Activated CD8-positive, alpha-beta memory T cell treated with anti-CD3 and anti-CD28 coated beads, Interleukin-2, amount 50 U/mL, for 24 hours (primary cell): ENCODE results near the gene GBA2.

ENCODE experiments used
- DNase-seq: peaks from one replicate; pipeline ENCODE4 v3.0.0-alpha.2; 2020; ENCODE audit errors: extremely low read depth

Gene GBA2

DNA sequence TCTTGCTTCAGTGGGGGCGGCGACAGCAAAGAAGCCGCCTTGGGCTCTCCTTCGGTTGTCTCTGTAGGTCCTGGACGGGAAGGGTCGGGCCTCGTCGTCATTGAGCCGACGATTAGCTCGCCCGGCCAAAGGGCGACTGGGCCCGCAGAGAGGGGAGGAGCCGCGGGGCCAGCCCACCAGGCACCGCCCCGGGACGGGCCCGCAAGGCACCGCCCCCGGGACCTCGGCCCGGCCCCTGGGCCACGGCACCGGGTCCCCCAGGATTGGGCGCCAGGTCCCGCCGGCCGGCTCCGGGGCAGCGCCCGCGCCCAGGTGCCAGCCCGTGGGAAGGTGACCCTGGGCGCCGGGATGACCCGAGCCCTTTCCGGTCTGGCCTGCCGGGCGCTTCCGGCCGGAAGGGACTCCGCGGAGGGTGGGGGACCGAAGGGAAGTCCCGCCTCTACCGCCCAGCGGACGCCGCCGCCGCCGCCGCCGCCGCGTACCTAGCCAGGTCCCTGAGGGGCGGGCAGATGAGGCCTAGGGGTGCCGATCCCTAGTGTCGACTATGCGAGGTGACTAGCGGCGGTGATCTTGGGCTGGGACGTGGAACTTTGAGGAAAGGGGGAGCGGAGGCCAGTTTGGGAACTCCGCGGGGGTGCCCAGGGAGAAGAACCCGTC lies at the start of gene GBA2, which contains the start of gene RGP1:
Gene GBA2 (minus strand): TSS at position 371 of the 657 bp plus-strand sequence. CDS start 524 bp downstream, outside the sequence.
Gene RGP1 (plus strand): TSS at position 430 of the 657 bp plus-strand sequence. CDS start 469 bp downstream, outside the sequence.
- no peak for DNase-seq

DNA sequence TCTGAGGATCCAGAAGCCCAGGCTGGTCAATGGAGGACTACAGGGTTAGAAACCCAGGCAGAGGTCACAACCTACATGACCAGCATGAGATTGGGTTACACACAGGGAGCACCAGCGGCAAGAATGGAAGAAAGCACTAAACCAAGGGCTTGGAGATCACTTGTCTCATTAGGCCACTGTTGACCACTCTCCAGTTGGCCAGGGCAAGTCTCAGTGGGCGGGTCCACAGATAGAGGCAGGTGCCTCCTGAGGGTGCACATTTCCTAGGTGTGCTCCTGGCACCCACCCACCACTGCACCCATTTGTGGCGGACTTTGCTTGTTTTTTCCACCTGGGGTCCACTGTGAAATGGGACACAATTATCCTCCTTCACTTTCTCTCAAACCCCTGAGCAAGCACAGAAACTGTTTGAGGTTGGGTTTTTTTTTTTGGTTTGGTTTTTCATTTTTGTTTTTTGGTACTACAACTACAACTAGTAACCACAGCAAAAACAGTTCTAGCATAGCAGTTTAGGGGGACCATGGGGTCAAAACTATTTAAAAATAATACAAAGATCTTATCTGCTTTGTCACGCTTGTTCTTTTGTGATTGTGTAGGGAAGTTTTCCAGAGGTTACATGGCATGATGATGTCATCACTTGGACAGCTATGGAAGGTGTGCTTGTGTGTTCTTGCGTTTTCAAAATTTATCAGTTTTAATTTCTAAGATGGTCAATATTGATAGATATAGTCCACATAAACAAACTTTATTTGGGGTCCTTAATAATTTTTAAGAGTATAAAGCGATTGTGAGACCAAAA lies 48.5 kb upstream of the GBA2 start:
- no peak for DNase-seq

DNA sequence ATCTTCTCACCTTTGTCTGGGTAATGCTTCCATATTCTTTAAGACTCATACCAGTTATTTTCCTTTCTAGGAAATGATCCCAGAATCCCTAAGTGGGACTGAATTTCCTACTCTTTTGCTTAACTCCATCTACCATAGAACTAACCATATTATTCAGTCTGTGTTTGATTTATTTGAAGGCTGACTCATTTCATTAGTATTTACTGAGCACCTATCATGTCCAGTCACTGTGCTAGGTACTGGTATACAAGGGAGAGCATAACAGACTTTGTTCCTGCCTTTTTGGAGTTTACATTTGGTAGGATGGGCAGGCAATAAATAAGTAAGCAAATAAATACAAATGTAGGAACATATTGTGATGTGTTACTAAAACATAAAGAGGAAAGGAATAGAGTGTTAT lies 46.7 kb upstream of the GBA2 start:
- DNase-seq, result no peak

DNA sequence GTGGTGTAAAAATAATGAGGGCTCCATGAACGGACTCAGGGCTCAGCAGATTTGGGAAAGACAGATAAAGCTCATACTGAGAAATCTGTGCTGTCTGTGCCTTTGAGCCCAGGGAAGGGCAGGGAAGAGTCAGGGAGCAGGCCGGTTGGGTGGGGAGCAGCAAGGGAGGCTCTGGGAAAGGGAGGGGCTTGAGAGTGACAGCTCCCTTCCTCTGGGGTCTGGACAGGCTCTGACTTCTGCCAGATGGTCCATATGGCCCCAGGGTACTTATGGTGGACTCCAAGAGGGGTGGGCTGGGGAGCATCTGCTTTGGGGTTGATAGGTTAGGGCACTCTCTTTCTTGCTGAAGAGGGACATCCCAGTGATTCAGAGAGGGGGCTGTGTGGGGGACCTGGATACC lies 44.4 kb upstream of the GBA2 start:
- no peak for DNase-seq

DNA sequence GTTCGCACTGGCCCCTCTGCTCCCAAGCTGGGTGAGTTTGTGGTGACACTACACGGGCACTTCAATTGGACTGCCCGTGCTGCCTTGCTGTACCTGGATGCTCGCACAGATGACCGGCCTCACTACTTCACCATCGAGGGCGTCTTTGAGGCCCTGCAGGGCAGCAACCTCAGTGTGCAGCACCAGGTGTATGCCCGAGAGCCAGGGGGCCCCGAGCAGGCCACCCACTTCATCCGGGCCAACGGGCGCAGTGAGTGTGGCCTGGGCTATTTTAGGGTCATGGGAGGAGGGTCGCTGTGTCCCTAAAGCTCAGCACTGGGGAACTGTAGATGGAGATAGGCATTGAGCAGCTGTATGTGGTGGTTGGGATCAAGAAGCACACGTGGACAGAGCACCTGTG lies 43.8 kb upstream of the GBA2 start:
- no peak for DNase-seq

DNA sequence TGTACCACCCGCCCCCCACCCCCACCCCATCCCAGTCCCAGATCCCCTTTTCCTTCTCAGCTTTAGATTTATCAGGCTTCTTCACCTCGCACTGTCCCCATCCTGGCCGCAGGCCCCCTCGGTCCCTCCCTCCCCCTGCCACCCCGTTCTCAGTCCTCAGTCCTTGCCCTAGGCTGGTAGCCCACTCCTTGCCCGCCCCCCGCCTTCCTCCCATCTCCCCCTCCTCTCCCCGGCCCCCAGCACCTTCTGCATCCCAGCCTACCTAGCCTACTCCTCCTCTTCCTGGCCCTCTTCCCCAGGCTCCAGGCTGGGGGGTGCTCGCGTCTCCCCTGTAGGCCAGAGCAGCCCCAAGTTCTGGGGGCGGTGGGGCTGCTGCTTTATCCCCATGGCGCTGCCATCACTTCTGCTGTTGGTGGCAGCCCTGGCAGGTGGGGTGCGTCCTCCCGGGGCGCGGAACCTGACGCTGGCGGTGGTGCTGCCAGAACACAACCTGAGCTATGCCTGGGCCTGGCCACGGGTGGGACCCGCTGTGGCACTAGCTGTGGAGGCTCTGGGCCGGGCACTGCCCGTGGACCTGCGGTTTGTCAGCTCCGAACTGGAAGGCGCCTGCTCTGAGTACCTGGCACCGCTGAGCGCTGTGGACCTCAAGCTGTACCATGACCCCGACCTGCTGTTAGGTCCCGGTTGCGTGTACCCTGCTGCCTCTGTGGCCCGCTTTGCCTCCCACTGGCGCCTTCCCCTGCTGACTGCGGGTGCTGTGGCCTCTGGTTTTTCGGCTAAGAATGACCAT lies 43.2 kb upstream of the GBA2 start:
- DNase-seq, result no peak

DNA sequence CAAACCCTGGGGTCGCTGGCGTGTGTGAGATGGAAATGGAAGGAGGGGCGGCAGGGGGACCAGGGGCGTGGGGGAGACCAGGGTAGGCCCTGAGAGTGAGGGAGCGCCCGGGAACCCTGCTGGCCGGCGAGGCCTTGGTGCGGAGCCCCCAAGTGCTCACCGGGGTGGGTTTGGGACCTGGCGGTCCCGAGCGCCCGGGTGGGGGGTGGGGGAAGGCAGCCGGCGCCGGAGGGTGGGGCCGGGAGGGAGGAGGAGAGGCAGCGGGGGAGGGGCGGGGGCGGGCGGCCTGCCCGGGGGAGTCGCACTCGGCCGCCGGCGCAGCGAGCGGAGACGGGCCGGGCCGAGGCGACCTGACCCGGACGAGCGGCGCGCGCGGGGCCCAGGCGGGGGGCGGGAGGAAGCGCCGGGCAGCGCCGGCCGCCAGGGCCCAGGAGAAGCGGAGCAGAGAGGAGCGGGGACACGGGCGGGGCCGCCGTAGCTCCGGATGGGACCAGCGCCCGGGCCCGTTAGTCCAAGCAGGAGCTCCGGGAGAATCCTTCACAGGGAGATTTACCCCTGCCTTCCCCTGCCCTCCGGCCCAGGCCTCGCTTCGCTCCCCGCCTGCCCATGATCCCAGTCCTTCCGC lies 42.4 kb upstream of the GBA2 start, which contains the start of gene NPR2:
Gene NPR2 (plus strand): TSS at position 295 of the 625 bp plus-strand sequence. CDS start 818 bp downstream, outside the sequence.
- no peak for DNase-seq

DNA sequence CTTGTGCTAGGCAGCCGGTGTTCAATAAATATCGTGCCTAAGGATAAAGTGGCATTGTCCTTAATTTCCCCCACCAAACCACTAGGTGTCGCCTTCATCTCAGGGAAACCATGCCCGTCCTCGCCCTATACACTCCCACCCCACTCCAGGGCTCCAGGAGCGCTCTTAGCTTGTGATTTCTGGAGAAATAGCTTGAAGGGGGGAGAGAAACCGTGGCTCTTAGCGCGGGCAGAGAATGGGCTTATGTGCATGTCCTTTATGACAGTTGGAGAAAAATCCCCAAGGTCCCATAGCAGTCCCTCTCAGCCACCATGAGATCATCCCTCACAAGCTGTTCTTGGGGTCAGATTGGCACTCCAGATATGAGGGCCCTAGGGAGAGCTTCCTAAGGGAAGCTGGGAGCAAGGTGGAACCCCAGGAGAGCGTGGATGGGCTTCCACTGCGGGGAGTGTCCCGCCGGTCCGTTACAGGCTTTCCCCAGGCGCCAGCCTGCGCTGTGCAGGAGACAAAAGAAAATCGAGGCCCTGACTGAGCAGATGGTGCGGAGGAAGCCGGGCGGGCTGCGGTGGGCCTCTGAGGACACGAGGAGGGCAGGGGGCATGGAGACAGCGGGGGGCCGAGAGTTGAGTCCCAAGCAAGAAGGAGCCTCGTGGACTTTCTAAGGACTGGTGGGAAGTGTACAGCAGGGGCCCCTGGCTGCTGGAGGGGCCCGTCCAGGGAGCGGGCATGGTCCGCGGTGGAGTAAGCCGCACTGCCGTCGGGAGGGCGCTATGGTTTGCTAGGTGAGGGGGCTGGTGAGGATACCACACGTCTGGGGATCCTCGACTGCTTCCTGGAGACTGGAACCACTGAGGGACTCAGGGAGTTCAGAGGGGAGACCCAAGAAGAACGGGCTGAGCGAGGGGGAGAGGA lies 41.6 kb upstream of the GBA2 start:
- peak; percentile 13 for DNase-seq

DNA sequence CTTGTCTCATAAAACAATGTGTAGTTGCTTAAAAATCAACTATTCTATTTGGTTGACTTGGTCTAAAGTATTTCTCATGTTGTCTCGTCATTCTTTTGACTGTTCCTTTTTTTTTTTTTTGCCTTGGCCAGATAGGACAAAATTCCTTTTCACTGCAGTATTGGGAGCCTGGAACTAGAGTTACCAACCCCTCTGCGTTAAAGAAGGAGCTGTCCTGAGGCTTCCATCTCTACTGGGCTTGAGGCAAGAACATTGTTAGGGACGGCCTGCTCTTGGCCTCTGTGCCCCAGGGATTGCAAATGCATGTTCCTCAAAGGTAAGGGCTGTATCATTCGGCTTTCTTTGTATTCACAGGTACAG lies 41.0 kb upstream of the GBA2 start:
- DNase-seq, result no peak

DNA sequence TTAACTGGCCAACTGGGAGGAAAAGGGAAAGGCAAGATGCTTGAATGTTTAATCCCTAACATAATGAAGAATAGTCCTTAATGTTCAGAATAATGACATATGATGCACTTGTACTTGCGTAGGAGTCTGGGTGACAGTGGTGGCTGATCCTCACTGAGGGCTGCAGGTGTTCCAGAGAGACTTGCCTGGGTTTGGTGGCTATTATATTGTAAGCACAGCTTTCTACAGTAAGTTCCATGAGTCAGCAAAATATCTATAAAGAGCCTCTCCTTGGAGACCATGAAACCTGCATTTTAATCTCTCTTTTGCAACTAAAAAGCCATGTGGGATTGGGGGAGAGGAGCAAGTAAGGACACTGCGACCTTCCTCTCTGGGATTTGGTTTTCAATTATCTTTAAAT lies 40.5 kb upstream of the GBA2 start:
- DNase-seq, result no peak

DNA sequence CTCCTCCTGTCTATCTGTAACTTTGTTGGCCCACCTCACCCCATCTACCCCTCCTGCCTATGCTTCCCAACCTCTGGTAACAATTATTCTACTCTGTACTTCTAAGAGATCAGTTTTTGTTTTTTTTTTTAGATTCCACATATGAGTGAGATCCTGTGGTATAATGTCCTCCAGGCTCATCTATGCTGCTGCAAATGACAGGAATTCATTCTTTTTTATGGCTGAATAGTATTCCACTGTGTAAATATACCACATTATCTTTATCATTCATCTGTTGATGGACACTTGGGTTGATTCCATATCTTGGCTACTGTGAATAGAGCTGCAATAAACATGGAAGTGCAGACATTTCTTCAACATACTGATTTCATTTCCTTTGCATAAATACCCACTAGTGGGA lies 34.4 kb upstream of the GBA2 start:
- no peak for DNase-seq

DNA sequence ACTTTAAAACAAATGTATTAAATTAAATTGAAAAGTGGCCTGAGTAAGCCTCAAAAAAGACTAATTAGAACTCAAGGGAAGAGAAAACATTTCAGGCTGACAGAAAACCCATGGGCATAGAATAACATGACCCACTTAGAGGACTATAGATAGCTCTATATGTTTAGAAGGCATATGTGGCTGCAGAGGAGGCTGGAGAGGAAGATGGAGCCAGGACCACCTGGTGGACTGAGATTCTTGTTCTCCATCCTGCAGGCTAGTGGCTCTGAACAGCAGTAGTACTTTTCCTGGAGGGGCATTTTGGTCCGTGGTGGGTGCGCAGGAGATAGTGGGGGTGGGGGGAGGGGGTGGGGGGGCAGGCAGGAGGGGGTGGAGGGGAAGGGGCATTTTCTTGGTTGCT lies 32.0 kb upstream of the GBA2 start:
- DNase-seq, result no peak

DNA sequence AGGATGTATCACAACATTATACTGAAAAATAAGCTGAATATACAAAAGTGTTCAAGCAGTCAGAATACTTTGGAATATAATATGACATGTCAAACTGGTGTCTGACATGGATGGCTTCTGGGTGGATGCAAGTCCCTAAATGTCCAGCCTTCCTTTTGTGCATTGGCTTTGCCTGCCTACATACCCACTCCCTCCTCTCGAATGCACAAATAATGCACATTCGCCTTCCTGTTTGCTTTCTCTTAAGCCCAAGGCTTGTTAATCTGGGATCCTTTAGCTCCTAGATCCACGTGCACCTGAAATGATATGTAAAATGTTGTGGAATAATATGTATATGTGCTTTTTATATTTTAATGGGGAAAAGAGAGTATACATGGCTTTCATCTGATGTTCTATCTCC lies 29.5 kb upstream of the GBA2 start:
- no peak for DNase-seq

DNA sequence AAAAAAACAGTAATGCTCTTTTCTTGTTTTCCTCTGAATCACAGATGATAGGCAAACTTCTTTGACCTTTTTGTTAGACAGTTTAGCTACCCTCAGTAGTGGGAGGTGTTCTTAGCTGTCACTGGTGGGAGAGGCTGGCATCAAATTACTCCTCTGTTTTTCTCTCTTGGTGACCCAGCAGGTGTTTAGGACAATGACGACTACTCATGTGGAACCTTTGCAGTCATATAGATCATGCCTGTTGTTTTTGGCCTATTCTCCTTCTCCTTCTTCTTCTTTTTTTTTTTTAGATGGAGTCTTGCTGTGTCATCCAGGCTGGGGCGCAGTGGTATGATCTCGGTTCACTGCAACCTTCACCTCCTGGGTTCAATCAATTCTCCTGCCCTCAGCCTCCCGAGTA lies 27.0 kb upstream of the GBA2 start:
- DNase-seq, result no peak

DNA sequence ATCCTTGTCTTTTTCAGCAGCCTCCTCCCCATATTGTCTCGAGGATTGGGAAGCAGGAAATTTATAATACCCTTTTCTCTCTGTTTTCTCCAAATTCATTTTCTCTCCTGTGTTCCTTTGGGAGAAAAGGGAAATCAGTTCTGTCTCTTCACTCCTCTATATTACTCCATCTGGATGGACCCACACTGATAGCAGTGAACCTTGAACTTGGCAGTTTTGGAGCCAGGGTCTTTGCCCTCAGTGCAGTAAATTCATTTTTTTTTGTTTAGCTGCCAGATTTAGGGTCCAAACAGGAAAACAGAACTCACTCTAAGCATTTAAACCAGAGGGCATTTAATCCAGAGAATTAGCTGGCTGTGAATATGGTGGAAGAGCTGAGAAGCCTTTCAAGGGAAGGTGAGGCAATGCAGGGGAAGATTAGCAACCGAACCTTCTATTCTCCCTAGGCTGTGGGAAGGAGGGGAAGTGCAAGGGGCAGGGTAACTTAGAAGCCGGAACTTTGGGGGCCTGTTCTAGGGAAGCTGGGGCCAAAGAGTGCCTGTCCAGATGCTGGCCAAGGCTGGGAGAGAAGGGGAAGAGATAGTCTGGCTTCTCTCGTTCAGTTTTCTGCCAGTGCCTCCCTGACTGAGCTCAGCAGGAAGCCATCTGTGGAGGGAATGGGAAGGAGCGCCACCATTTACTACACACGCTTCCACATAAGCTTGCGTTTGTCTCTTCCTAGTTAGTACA lies 26.0 kb upstream of the GBA2 start:
- no peak for DNase-seq

DNA sequence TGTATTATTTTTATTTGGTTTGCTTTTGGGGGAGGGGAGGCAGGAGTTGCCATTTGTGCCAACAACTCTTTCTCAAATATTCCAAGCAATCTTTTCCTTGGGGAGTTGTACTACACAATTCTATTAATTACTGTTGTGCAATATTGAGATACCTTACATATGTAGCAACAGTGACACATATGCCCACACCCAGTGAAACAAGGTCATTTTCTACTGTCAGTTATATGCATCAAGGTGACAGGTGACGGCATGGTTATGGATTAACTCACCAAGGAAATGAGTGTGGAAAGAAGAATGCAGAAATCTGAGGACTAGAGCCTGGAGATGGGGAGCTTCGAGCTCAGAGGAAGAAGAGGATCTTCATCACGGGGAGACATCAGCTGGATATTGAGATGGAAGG lies 22.9 kb upstream of the GBA2 start:
- no peak for DNase-seq

DNA sequence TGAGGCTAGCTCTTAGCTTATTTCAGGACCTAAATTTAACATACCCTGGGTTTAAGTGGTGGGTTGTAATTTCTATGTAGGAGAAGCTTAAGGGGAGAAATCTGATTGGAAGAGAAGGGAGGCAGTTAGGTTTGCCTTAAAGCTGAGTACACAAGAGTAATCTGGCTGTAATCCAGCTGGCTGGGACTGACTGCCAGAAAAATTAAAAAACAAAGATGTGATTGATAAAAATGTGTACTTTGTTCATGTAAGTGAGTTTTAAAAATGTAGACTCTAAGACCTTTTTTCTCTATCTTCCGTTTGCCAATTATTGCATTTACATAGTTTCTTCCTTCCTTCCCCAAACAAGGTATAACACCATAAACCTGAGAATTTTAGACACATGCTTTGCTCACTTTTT lies 22.5 kb upstream of the GBA2 start:
- DNase-seq, result no peak

DNA sequence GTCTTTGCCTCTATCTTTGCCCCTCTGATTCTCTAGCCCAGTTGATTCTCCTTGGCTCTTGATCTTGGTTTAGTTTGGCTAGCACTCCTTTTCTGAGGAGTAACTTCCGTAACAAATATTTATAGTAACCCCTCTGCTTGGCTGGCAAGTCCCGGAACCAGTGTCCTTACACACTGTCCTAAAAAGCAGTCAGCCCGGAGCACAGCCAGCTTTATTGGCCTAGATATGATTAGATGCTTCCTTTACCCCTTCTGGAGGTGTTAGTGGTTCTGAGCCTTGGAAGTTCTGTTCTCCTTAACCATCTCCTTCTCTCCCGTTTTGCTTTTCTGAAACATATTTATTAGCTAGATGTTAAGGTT lies 22.0 kb upstream of the GBA2 start:
- no peak for DNase-seq

DNA sequence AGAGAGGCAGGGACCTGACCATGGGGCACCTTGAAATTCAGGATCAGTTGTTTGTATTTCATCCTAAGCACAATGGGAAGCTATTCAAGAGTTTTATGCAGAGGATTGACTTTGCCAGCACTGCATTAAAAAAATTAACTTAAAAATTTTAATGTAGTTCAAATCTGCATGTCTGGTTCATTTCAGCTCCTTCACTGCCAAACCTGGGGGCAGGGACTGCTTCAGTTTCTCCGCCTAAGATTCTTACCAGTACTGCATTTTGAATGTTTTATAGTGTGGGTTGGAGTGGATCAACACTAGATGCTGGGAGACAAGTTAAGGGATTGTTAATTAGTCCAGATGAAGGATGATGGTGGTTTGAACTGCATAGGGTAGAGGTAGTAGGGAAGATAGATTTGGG lies 20.7 kb upstream of the GBA2 start:
- DNase-seq, result no peak

DNA sequence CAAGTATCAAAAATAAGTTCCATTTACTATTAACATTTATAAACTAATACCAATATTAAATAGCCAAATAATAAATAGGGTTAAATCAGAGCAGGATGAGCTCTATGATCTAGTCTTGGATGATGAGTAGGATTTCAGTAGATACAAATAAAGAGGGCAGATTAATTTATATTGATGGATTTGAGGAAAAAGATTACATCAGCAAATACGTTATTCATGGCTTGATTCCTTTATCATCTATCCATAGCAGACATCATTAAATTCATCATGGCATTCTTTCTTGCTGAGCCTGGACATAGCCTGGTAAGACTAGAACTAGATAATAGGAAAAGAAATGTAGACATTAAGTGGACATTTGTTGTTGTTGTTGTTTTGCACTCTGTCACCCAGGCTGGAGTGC lies 18.4 kb upstream of the GBA2 start:
- DNase-seq, result no peak
